ENCODE data around the gene CREG2. TPM values are rescaled to one million over a fixed set of nuclear protein-coding genes. Genes with fewer than 3 reads are reported as not detected.
"Not testable (repeated sequence)": the region's sequence is repeated elsewhere in the genome, so short reads cannot be mapped to it uniquely, and the experiment has no call there.

CREG2 gene
- total RNA-seq, 1 donor from 2014 or later = not detected

- intact Hi-C loops (cut with DNase I) = no loop called here
- ATAC-seq (ENCODE audit: poor library complexity) (peak; percentile 58), DNase-seq (peak; percentile 75)
Observed at GRCh38 chr2:101330253-101330933, 56.9 kb downstream of the CREG2 start.

- ATAC-seq (ENCODE audit: poor library complexity) (peak; percentile 17), DNase-seq (no peak)
- intact Hi-C loops (cut with DNase I) = no loop called here
Observed at GRCh38 chr2:101329026-101329425, 58.3 kb downstream of the CREG2 start.

DNA sequence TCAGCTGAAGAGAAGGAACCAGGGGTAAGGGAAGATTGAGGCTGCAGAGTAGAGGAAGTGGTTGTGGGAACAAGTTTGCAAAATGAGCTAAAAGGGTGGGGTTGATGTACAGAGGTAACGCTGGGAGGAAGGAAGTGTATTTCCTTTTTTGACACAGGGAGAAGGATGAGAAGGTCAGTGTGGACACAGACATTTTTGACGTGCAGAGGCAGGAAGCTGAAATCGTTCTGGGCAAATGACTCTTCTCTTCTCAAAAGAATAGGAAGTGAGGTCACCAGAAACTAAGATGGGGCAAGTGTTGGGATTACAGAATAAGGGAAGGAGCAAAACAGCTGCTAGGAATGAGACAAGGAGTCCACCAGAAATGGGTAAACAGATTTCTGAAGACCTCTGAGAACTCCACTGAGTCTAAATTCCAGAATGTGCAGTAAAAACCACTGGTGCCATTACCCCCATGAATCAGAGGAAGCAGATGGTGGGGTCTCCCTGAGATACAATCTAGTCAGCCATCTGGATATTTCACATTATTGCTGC, 58.8 kb downstream of the CREG2 start:
- DNase-seq = no peak
- intact Hi-C loops (cut with DNase I) = no loop called here
- peak; percentile 83 for ATAC-seq (ENCODE audit: poor library complexity)

GRCh38 chr2:101327863-101328394, 59.4 kb downstream of the CREG2 start:
- intact Hi-C loops (cut with DNase I) = no loop called here
- DNase-seq (no peak), ATAC-seq (ENCODE audit: poor library complexity) (no peak)

- intact Hi-C loops (cut with DNase I) = no loop called here
- DNase-seq (no peak), ATAC-seq (ENCODE audit: poor library complexity) (no peak)
Observed at GRCh38 chr2:101325425-101325824, 61.9 kb downstream of the CREG2 start.

DNA sequence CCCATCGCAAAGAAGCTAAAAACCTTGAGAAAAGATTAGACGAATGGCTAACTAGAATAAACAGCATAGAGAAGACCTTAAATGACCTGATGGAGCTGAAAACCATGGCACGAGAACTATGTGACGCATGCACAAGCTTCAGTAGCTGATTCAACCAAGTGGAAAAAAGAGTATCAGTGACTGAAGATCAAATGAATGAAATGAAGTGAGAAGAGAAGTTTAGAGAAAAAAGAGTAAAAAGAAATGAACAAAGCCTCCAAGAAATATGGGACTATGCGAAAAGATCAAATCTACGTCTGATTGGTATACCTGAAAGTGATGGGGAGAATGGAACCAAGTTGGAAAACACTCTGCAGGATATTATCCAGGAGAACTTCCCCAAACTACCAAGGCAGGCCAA, 70.7 kb downstream of the CREG2 start:
- intact Hi-C loops (cut with DNase I); ATAC-seq (ENCODE audit: poor library complexity); DNase-seq: not testable (repeated sequence)

DNA sequence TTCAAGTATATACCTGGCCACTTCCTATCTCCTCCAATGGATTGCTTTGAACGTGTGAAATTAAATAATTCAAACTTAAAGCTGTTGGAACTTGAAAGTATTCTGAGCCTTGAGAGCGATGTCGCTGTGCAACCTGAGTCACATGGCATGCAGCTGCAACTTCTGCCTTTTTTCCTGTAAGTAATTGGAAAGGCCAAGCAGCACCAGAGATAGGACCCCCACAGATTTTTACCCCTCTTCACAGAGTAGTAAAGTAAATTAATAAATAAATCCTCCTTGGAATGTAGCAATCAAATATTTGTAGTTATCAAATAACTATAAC, 75.6 kb downstream of the CREG2 start:
- intact Hi-C loops (cut with DNase I) = no loop called here
- ATAC-seq (ENCODE audit: poor library complexity) = no peak
- no peak for DNase-seq

GRCh38 chr2:101310834-101311695, 76.2 kb downstream of the CREG2 start:
- ATAC-seq (ENCODE audit: poor library complexity) = no peak
- DNase-seq = no peak
- intact Hi-C loops (cut with DNase I) = no loop called here

GRCh38 chr2:101310090-101310833, 77.0 kb downstream of the CREG2 start:
- no peak for ATAC-seq (ENCODE audit: poor library complexity)
- intact Hi-C loops (cut with DNase I) = no loop called here
- no peak for DNase-seq

DNA sequence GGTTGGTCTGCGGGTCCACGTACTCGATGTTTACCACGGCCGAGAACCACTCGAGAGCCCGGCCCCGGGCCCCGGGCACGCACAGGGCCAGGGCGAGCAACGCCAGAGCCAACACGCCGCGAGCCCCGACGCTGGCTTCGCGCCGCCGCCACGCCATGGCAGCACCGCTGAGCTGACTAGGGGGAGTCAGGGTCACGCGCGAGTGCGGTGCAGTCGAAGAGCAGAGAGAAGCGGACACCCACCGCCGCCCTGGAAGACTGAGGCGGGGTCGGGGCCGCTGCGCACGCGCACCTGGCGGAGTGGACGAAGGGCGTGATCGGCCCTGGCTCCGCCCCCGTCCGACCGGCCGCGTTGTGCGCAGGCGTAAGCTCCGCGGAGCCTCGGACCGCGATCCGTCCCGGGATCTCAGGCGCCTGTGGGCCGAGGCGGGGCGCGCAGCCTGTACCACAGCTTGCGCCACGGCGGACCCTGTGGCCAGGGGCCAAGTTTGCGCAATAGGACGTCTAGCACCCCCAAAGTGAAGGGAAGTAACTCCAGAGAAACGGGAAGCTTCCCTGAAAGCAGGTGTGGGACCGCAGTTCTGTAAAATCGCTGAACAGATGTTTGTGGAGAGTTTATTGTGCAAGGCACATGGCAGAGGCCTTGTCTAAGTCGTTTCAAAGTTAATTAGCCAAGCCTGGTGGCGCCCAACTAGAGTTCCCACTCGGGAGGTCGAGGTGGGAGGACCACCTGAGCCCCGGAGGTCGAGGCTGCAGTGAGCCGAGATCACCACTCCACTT, 78.7 kb downstream of the CREG2 start, which contains the start of gene RNF149:
TSS of gene RNF149 (minus strand) at position 270 of the 779 bp plus-strand sequence. CDS start at position 157, 113 bp downstream.
- ATAC-seq (ENCODE audit: poor library complexity) = peak; percentile 96
- DNase-seq = peak; percentile 97
- intact Hi-C loops (cut with DNase I) = no loop called here

DNA sequence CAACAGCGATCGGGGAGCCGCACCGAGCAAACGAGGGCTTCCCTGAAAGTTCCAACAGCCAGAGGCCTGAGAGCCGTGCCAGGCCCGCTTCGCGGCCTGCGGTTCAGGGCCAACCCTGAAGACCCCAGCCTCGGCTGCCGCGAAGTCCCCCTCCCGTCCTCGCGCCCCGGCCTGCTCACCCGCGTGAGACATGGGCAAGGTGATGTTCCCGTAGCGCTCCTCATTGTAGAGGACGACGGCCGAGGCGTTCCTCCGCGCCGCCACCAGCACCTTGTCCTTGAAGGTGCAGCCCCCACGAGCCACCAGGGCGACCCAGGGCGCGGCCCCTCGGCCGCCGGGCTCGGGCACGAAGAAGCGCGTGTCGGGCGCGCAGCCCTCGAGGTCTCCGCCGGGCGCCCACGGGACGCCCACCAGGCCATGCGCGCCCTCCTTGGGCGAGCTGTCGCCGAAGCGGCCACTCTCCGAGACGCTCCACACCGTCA, 79.3 kb downstream of the CREG2 start:
- peak; percentile 21 for ATAC-seq (ENCODE audit: poor library complexity)
- intact Hi-C loops (cut with DNase I) = no loop called here
- no peak for DNase-seq

DNA sequence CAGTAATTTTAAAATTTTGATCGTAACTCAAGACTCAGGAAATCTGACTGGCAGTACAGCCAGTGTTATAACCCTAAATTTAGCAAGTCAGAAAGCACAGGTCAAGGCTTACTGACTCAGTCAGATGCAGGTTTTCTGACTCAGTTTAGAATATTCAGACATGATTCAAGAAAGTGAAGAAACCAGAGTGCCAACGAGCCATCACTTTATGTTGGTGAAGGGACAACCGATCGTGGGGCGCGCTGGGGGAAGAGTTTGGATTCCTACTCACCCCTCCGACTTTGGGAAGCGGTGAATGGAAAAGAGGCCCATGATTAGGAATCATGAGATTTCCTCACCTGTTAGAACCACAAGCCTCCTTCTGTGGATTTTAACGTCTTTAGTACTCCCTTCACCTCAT, 79.8 kb downstream of the CREG2 start:
- DNase-seq = no peak
- ATAC-seq (ENCODE audit: poor library complexity) = no peak
- intact Hi-C loops (cut with DNase I) = no loop called here

- intact Hi-C loops (cut with DNase I) = no loop called here
- DNase-seq (no peak), ATAC-seq (ENCODE audit: poor library complexity) (no peak)
Observed at GRCh38 chr2:101306410-101306809, 80.9 kb downstream of the CREG2 start.

- intact Hi-C loops (cut with DNase I) = no loop called here
- ATAC-seq (ENCODE audit: poor library complexity) (no peak), DNase-seq (no peak)
Observed at GRCh38 chr2:101305492-101306078, 81.7 kb downstream of the CREG2 start.

- intact Hi-C loops (cut with DNase I) = no loop called here
- ATAC-seq (ENCODE audit: poor library complexity) = no peak
- DNase-seq = no peak
Observed at GRCh38 chr2:101305035-101305434, 82.3 kb downstream of the CREG2 start.

DNA sequence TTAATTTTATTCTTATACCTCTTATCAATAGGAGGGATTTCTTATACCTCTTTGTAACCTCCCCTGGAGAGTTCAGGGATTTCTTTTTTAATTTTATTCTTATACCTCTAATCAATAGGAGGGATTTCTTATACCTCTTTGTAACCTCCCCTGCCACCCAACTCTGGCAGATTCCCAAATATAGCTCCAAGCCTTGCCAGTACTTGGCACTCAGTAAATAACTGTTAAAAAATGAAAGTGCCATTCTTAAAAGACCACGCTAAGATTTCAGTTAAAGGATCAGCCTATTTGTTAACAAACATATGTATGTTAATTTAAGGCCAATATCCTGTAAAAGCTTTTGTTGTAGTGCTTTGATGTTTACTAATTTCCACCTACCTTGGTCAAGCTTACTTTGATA, 83.6 kb downstream of the CREG2 start:
- ATAC-seq (ENCODE audit: poor library complexity) (no peak), DNase-seq (no peak)
- intact Hi-C loops (cut with DNase I) = no loop called here

DNA sequence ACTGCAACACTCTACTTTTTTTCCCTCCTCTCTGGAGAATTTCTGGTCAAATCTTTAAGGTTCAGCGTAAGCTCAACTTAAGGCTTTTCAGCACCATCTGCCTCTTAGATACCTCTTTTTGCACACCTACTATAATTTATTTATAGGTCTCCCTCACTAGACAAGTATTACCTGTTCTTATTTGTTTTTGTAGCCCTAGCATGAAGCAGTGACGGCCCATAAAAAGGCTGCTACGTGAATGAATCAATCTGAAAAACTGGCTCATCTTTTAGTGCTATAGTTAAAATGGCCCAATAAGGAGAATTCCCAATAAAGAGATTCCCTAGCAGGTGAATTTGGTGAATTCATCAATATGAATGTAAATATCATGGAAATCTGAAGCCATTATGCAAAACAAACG, 85.3 kb downstream of the CREG2 start:
- no peak for ATAC-seq (ENCODE audit: poor library complexity)

DNA sequence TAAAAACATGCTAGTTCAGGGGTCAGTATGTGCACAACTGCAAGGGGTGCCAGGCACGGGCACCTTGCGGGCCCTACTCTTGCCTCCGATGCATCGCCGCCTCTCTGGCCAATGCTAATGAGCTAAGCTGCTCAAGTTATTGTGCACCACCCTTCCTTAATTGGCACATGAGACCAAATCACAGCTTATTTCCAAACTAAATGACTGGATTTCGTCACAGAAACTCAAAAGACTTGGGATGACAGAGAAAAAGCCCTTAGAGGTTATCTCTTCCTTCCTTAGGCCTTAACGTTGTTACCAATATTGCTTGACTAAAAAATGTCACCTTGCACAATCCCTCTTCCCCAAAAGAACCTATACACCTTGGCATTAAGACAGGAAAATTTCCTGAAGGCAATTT, 86.5 kb downstream of the CREG2 start:
- DNase-seq (no peak), ATAC-seq (ENCODE audit: poor library complexity) (no peak)
- intact Hi-C loops (cut with DNase I) = no loop called here

More for the DNA sequence above, 85.3 kb downstream of the CREG2 start:
- intact Hi-C loops (cut with DNase I) = no loop called here
- no peak for DNase-seq
